ENCODE data around the gene MAP1LC3C. TPM values are rescaled to one million over a fixed set of nuclear protein-coding genes. Genes with fewer than 3 reads are reported as not detected.

The MAP1LC3C gene
- total and polyA plus RNA-seq, 2 experiments from 2014 or later, result 0.36 TPM; not detected in 1

GRCh38 chr1:241985787-241986186 lies 13.1 kb downstream of the MAP1LC3C start:
- peak; percentile 73 for DNase-seq

GRCh38 chr1:241979926-241980325 lies 19.0 kb downstream of the MAP1LC3C start:
- Histone ChIP-seq H3K9me3 (ENCODE audit: low read depth) (no peaks in the 10 kb centered on the region), H3K36me3 (ENCODE audit: low read depth) (no peaks in the 10 kb centered on the region), H3K27me3 (replicated peaks; ENCODE audit: insufficient read depth) (no peaks in the 10 kb centered on the region), H3K79me2 (ENCODE audit: insufficient read depth) (no peaks in the 10 kb centered on the region), H3K4me2 (ENCODE audit: unreplicated experiment) (no peak overlapping the region), H3K9me2 (ENCODE audit: insufficient read depth) (no peaks in the 10 kb centered on the region), H3K4me3 (no peak overlapping the region), H2AFZ (no peak overlapping the region), H4K20me1 (ENCODE audit: insufficient read depth) (no peaks in the 10 kb centered on the region), H3K9ac (no peak overlapping the region), H3K27ac (no peak overlapping the region), H3K4me1 (ENCODE audit: insufficient read depth) (no peaks in the 10 kb centered on the region), H3F3A (ENCODE audit: insufficient read depth) (no peaks in the 10 kb centered on the region)
- no peak for DNase-seq
- 57 to 64% methylated on average over 1 of the region's 1 CpG for WGBS, 2 experiments (ENCODE audit: low coverage in 1 of 2, low lambda C conversion rate in 2 of 2, missing lambda C conversion rate in 2 of 2)
- in situ Hi-C loops (cut with MboI), result loop anchor here (25.0 kb wide), 1 partner anchor 368 kb away; no protein-coding TSS in a partner anchor
- no peak for TF ChIP-seq EZH2phosphoT487 (IDR thresholded peaks at IDR 0.05; ENCODE audit: insufficient read depth, low read depth)
- no peak for TF ChIP-seq EZH2 (IDR thresholded peaks at IDR 0.05; ENCODE audit: insufficient read depth, poor library complexity, severe bottlenecking)

More at GRCh38 chr1:241985787-241986186, 13.1 kb downstream of the MAP1LC3C start:
- Histone ChIP-seq H3K27ac (no peak overlapping the region), H3K9me3 (ENCODE audit: low read depth) (no peaks in the 10 kb centered on the region), H3K9me2 (ENCODE audit: insufficient read depth) (no peaks in the 10 kb centered on the region), H3F3A (ENCODE audit: insufficient read depth) (peaks cover 3% of the 10 kb centered on the region; the same call in 1 of the 2 replicates), H3K4me1 (ENCODE audit: insufficient read depth) (peaks cover 4% of the 10 kb centered on the region; the same call in 1 of the 2 replicates), H3K79me2 (ENCODE audit: insufficient read depth) (no peaks in the 10 kb centered on the region), H3K36me3 (ENCODE audit: low read depth) (no peaks in the 10 kb centered on the region), H3K4me3 (no peak overlapping the region), H3K9ac (no peak overlapping the region), H4K20me1 (ENCODE audit: insufficient read depth) (no peaks in the 10 kb centered on the region), H2AFZ (no peak overlapping the region), H3K4me2 (ENCODE audit: unreplicated experiment) (no peak overlapping the region), H3K27me3 (replicated peaks; ENCODE audit: insufficient read depth) (no peaks in the 10 kb centered on the region)
- in situ Hi-C loops (cut with MboI), result loop anchor here (25.0 kb wide), 1 partner anchor 373 kb away; no protein-coding TSS in a partner anchor
- no peak for TF ChIP-seq EZH2phosphoT487 (IDR thresholded peaks at IDR 0.05; ENCODE audit: insufficient read depth, low read depth)
- no peak for TF ChIP-seq EZH2 (IDR thresholded peaks at IDR 0.05; ENCODE audit: insufficient read depth, poor library complexity, severe bottlenecking)
- WGBS, 2 experiments (ENCODE audit: low coverage in 1 of 2, low lambda C conversion rate in 2 of 2, missing lambda C conversion rate in 2 of 2), result 52 to 55% methylated on average over 10 of the region's 10 CpGs

GRCh38 chr1:241979071-241979470 lies 19.8 kb downstream of the MAP1LC3C start:
- Histone ChIP-seq H3F3A (ENCODE audit: insufficient read depth) (no peaks in the 10 kb centered on the region), H3K36me3 (ENCODE audit: low read depth) (no peaks in the 10 kb centered on the region), H2AFZ (no peak overlapping the region), H3K27ac (no peak overlapping the region), H3K79me2 (ENCODE audit: insufficient read depth) (no peaks in the 10 kb centered on the region), H4K20me1 (ENCODE audit: insufficient read depth) (no peaks in the 10 kb centered on the region), H3K27me3 (replicated peaks; ENCODE audit: insufficient read depth) (no peaks in the 10 kb centered on the region), H3K9ac (no peak overlapping the region), H3K9me2 (ENCODE audit: insufficient read depth) (no peaks in the 10 kb centered on the region), H3K4me2 (ENCODE audit: unreplicated experiment) (no peak overlapping the region), H3K4me3 (no peak overlapping the region), H3K4me1 (ENCODE audit: insufficient read depth) (no peaks in the 10 kb centered on the region), H3K9me3 (ENCODE audit: low read depth) (no peaks in the 10 kb centered on the region)
- DNase-seq, result no peak
- TF ChIP-seq EZH2phosphoT487 (IDR thresholded peaks at IDR 0.05; ENCODE audit: insufficient read depth, low read depth) (no peak), EZH2 (IDR thresholded peaks at IDR 0.05; ENCODE audit: insufficient read depth, poor library complexity, severe bottlenecking) (no peak)
- 92% methylated on average over 18 of the region's 18 CpGs for WGBS, 2 experiments (ENCODE audit: low coverage in 1 of 2, low lambda C conversion rate in 2 of 2, missing lambda C conversion rate in 2 of 2)
- in situ Hi-C loops (cut with MboI), result loop anchor here (25.0 kb wide), 1 partner anchor 367 kb away; no protein-coding TSS in a partner anchor

- H3K9ac ChIP-seq, result no peak overlapping the region
- peaks cover 8% of the 10 kb centered on the region for H3K4me1 ChIP-seq (ENCODE audit: insufficient read depth)
- no peak overlapping the region for H3K4me3 ChIP-seq
- no peaks in the 10 kb centered on the region for H3K9me2 ChIP-seq (ENCODE audit: insufficient read depth)
- H3F3A ChIP-seq (ENCODE audit: insufficient read depth), result no peaks in the 10 kb centered on the region
- WGBS, 2 experiments (ENCODE audit: low coverage in 1 of 2, low lambda C conversion rate in 2 of 2, missing lambda C conversion rate in 2 of 2), result 73 to 82% methylated on average over 6 of the region's 6 CpGs
- H3K4me2 ChIP-seq (ENCODE audit: unreplicated experiment), result no peak overlapping the region
- H3K27ac ChIP-seq, result no peak overlapping the region
- no peaks in the 10 kb centered on the region for H3K36me3 ChIP-seq (ENCODE audit: low read depth)
- H4K20me1 ChIP-seq (ENCODE audit: insufficient read depth), result no peaks in the 10 kb centered on the region
- no peaks in the 10 kb centered on the region for H3K9me3 ChIP-seq (ENCODE audit: low read depth)
- H3K79me2 ChIP-seq (ENCODE audit: insufficient read depth), result no peaks in the 10 kb centered on the region
- TF ChIP-seq EZH2 (IDR thresholded peaks at IDR 0.05; ENCODE audit: insufficient read depth, poor library complexity, severe bottlenecking) (no peak), EZH2phosphoT487 (IDR thresholded peaks at IDR 0.05; ENCODE audit: insufficient read depth, low read depth) (no peak)
- no peaks in the 10 kb centered on the region for H3K27me3 ChIP-seq (replicated peaks; ENCODE audit: insufficient read depth)
- no peak for DNase-seq
- in situ Hi-C loops (cut with MboI), result loop anchor here (25.0 kb wide), 1 partner anchor 364 kb away; no protein-coding TSS in a partner anchor
- H2AFZ ChIP-seq, result no peak overlapping the region
Measured at GRCh38 chr1:241976229-241976628, 22.7 kb downstream of the MAP1LC3C start.
